ENCODE results near the gene RAP1A.
A peak's percentile ranks its signal among the peaks of the same experiment; 100 is the strongest.

RAP1A gene

DNA sequence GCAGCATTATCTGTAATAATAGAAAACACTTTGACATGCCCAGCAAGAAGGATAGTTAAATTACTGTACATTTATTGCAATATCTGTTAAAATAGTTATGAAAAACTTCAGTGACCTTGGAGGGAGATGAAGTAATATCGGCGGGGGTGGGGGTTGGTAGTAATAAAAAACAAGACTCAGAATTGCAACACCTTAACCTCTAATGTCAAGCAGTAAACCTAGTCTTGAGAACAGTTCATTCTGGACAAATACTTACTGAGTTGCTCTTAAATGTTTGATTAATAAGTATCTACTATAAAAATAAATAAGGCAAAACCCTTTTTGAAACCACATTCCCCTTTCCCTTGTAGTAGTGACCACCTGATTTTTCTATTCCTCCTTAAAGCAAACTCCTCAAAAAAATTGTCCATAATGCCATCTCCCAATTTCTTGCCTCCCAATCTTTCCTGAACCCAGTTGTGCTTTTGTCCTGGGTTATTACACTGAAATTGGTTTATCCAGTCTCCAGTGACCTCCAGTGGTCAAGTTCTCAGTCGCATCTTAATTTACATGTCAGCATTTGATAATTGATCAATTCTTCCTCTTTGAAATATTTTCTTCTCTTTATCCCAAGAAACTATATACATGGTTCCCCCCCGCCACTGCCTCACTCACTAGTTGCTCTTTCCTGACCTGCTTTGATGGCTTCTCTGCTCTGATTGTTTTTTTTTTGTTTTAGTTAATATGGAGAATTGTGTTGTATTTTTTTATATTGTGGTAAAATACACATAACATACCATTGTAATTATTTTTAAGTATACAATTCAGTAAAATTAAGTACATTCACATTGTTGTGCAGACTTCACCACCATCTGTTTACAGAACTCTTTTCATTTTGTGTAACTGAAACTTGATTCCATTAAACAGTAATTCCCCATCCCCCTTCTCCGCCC, 36.8 kb downstream of the RAP1A start:
- TF ChIP-seq, protein P1, sequence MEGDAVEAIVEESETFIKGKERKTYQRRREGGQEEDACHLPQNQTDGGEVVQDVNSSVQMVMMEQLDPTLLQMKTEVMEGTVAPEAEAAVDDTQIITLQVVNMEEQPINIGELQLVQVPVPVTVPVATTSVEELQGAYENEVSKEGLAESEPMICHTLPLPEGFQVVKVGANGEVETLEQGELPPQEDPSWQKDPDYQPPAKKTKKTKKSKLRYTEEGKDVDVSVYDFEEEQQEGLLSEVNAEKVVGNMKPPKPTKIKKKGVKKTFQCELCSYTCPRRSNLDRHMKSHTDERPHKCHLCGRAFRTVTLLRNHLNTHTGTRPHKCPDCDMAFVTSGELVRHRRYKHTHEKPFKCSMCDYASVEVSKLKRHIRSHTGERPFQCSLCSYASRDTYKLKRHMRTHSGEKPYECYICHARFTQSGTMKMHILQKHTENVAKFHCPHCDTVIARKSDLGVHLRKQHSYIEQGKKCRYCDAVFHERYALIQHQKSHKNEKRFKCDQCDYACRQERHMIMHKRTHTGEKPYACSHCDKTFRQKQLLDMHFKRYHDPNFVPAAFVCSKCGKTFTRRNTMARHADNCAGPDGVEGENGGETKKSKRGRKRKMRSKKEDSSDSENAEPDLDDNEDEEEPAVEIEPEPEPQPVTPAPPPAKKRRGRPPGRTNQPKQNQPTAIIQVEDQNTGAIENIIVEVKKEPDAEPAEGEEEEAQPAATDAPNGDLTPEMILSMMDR (IDR thresholded peaks at IDR 0.05; ENCODE audit: low read depth, low read length), result peak; percentile 56
- H3K4me3 ChIP-seq (ENCODE audit: low read depth, low read length), result no peak overlapping the region
- in situ Hi-C loops (cut with HindIII; ENCODE audit: low sequenced_read_pairs), result no loop called here
- peak; percentile 59 for DNase-seq (ENCODE audit: low read depth, low spot score)

- TF ChIP-seq, protein P1 (IDR thresholded peaks at IDR 0.05; ENCODE audit: low read depth, low read length), result no peak
- no peak overlapping the region for H3K4me3 ChIP-seq (ENCODE audit: low read depth, low read length)
- no peak for DNase-seq (ENCODE audit: low read depth, low spot score)
- in situ Hi-C loops (cut with HindIII; ENCODE audit: low sequenced_read_pairs), result no loop called here
Measured at GRCh38 chr1:111658622-111659021, 39.0 kb downstream of the RAP1A start.

GRCh38 chr1:111660204-111661150, 40.9 kb downstream of the RAP1A start:
- DNase-seq (ENCODE audit: low read depth, low spot score), result no peak
- no peak overlapping the region for H3K4me3 ChIP-seq (ENCODE audit: low read depth, low read length)
- TF ChIP-seq, protein P1 (IDR thresholded peaks at IDR 0.05; ENCODE audit: low read depth, low read length), result no peak
- in situ Hi-C loops (cut with HindIII; ENCODE audit: low sequenced_read_pairs), result no loop called here

DNA sequence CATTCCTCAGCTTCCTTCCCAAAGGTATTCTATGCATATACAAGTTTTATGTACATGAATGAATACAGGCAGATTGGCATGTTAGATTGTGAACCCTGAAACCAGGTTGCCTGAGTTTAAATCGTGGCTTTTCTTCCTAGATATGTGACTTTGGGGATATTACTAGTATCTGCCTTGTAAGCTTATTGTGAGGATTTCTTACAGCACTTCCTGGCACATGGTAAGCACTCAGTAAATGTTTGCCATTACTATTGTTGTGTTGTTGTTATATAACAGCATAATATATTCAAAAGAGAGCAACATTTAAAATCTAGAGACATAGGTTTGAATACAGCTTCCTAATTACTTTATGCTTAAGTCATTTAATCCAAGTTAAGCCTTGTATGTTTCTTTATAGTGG, 45.1 kb downstream of the RAP1A start:
- in situ Hi-C loops (cut with HindIII; ENCODE audit: low sequenced_read_pairs), result no loop called here
- H3K4me3 ChIP-seq (ENCODE audit: low read depth, low read length), result no peak overlapping the region
- DNase-seq (ENCODE audit: low read depth, low spot score), result no peak
- TF ChIP-seq, protein P1 (IDR thresholded peaks at IDR 0.05; ENCODE audit: low read depth, low read length), result no peak

GRCh38 chr1:111665497-111665896, 45.9 kb downstream of the RAP1A start:
- no peak overlapping the region for H3K4me3 ChIP-seq (ENCODE audit: low read depth, low read length)
- TF ChIP-seq, protein P1 (IDR thresholded peaks at IDR 0.05; ENCODE audit: low read depth, low read length), result no peak
- in situ Hi-C loops (cut with HindIII; ENCODE audit: low sequenced_read_pairs), result no loop called here
- DNase-seq (ENCODE audit: low read depth, low spot score), result no peak

GRCh38 chr1:111666828-111667227, 47.2 kb downstream of the RAP1A start:
- in situ Hi-C loops (cut with HindIII; ENCODE audit: low sequenced_read_pairs), result no loop called here
- no peak for DNase-seq (ENCODE audit: low read depth, low spot score)
- no peak overlapping the region for H3K4me3 ChIP-seq (ENCODE audit: low read depth, low read length)
- TF ChIP-seq, protein P1 (IDR thresholded peaks at IDR 0.05; ENCODE audit: low read depth, low read length), result no peak
